GM12878 (cell line): ENCODE data around the gene JPT1. TPM values are rescaled to one million over a fixed set of nuclear protein-coding genes. Genes with fewer than 3 reads are reported as not detected.

Experiments used
- ATAC-seq: fragments of 200-7000 bp; cut with Tn5 transposase; 3 replicates; pipeline ENCODE4 v1.9.1; 2020; ENCODE audit warnings: mild to moderate bottlenecking, moderate library complexity
- BruUV-seq: library from RNA; stranded (reverse); fragments of 400-500 nt; replicated peaks from 2 replicates; lab custom pipeline; 2021; lab: Mats Ljungman, UMichigan
- CTCF ChIA-PET: fragments of 300-600 bp; sonication (Branson Sonifier 250); formaldehyde crosslinking; extraction: SDS; loops from one replicate; lab custom pipeline; 2021; ENCODE audit warnings: inconsistent platforms; lab: Yijun Ruan, JAX
- POLR2A ChIA-PET: fragments of 350-600 bp; formaldehyde crosslinking; extraction: SDS; loops from one replicate; lab custom pipeline; 2021; ENCODE audit warnings: inconsistent platforms; lab: Charles Lee
- RAD21 ChIA-PET: fragments of 300-600 bp; sonication (Branson Sonifier 250); formaldehyde crosslinking; loops from one replicate; lab custom pipeline; 2023; ENCODE audit warnings: antibody characterized with exemption; ENCODE audit not compliant: unreplicated experiment; lab: Charles Lee
- SMC1A ChIA-PET: fragments of 300-600 bp; sonication (Branson Sonifier 250); formaldehyde crosslinking; loops from one replicate; lab custom pipeline; 2023; ENCODE audit not compliant: unreplicated experiment, uncharacterized antibody; lab: Charles Lee
- DNase-seq: peaks from one replicate; pipeline ENCODE4 v3.0.0-alpha.2; 2011; ENCODE audit warnings: low read depth, low spot score
- FAIRE-seq: peaks from 3 replicates; lab custom pipeline; 2011; peaks lifted over from hg19 to GRCh38; lab: Jason Lieb, UNC
- H2AFZ ChIP-seq: 2 replicates; pipeline ENCODE4 v1.6.0; 2011; ENCODE audit warnings: low read depth, low read length, control low read depth; ENCODE audit not compliant: control insufficient read depth
- H3K27ac ChIP-seq: 2 replicates; pipeline ENCODE4 v1.5.1; 2011; ENCODE audit warnings: control low read depth; ENCODE audit not compliant: control insufficient read depth, insufficient read depth
- H3K27me3 ChIP-seq, 2 experiments: replicated peaks in 1 of 2; 2 replicates each; pipeline versions ENCODE4 v1.6.0 to v1.6.1; 2011; ENCODE audit warnings: low read length in 1 of 2; ENCODE audit not compliant: control insufficient read depth in 2 of 2, insufficient read depth in 2 of 2
- H3K36me3 ChIP-seq, 2 experiments: 2 replicates each; pipeline ENCODE4 v1.5.1; 2011; ENCODE audit warnings: low read length in 1 of 2; ENCODE audit not compliant: control insufficient read depth in 2 of 2, insufficient read depth in 2 of 2
- H3K4me1 ChIP-seq: 2 replicates; pipeline ENCODE4 v1.6.1; 2011; ENCODE audit warnings: mild to moderate bottlenecking, low read length, moderate library complexity, mixed read lengths; ENCODE audit not compliant: control insufficient read depth, insufficient read depth
- H3K4me2 ChIP-seq: 2 replicates; pipeline ENCODE4 v1.6.0; 2011; ENCODE audit warnings: control low read depth; ENCODE audit not compliant: control insufficient read depth, insufficient read depth
- H3K4me3 ChIP-seq: fragments of 200-600 bp; sonication (generic); 2 replicates; pipeline ENCODE4 v1.5.1; 2016
- H3K79me2 ChIP-seq: 2 replicates; pipeline ENCODE4 v1.6.0; 2011; ENCODE audit warnings: low read length; ENCODE audit not compliant: control insufficient read depth, insufficient read depth
- H3K9ac ChIP-seq: 2 replicates; pipeline ENCODE4 v1.8.0; 2011; ENCODE audit warnings: low read length, control low read depth, mixed read lengths; ENCODE audit not compliant: control insufficient read depth, insufficient read depth
- H3K9me3 ChIP-seq: replicated peaks from 3 replicates; pipeline ENCODE4 v1.5.1; 2011; ENCODE audit warnings: mild to moderate bottlenecking, low read length; ENCODE audit not compliant: control insufficient read depth, insufficient read depth
- H4K20me1 ChIP-seq: 2 replicates; pipeline ENCODE4 v1.6.0; 2011; ENCODE audit not compliant: control insufficient read depth, insufficient read depth
- CBFB ChIP-seq: IDR thresholded peaks from 2 replicates; pipeline ENCODE4 v1.6.1; 2016; ENCODE audit warnings: antibody characterized with exemption, low read depth
- CEBPZ ChIP-seq: fragments of 150-350 bp; IDR thresholded peaks from 2 replicates; pipeline ENCODE4 v1.6.1; 2016; ENCODE audit warnings: low read depth, low read length
- CHD2 ChIP-seq: IDR thresholded peaks from 2 replicates; pipeline ENCODE4 v1.6.1; 2011; ENCODE audit warnings: low read depth, low read length, improper control_type of control experiment, borderline replicate concordance
- CHD4 ChIP-seq: fragments of 200-600 bp; sonication (generic); IDR thresholded peaks from 2 replicates; pipeline ENCODE4 v1.6.1; 2016; ENCODE audit warnings: mild to moderate bottlenecking
- MXI1 ChIP-seq: fragments of 150-350 bp; IDR thresholded peaks from 2 replicates; pipeline ENCODE4 v1.6.1; 2011; ENCODE audit warnings: low read depth, mild to moderate bottlenecking, inconsistent platforms, low read length, improper control_type of control experiment
- MYB ChIP-seq: fragments of 150-350 bp; IDR thresholded peaks from 2 replicates; pipeline ENCODE4 v1.6.1; 2014; ENCODE audit warnings: mild to moderate bottlenecking, low read depth, low read length, borderline replicate concordance
- NFYA ChIP-seq: IDR thresholded peaks from 2 replicates; pipeline ENCODE4 v1.6.1; 2011; ENCODE audit warnings: low read depth, mild to moderate bottlenecking, low read length, improper control_type of control experiment, borderline replicate concordance
- NR2C1 ChIP-seq: fragments of 450-650 bp; IDR thresholded peaks from 2 replicates; pipeline ENCODE4 v1.6.1; 2017; ENCODE audit warnings: antibody characterized with exemption, mild to moderate bottlenecking, moderate library complexity
- SMAD5 ChIP-seq: IDR thresholded peaks from 2 replicates; pipeline ENCODE4 v1.6.1; 2016; ENCODE audit warnings: antibody characterized with exemption, low read depth
- SMARCA5 ChIP-seq: fragments of 450-650 bp; IDR thresholded peaks from 2 replicates; pipeline ENCODE4 v1.6.1; 2017; ENCODE audit warnings: mild to moderate bottlenecking
- SMC3 ChIP-seq: IDR thresholded peaks from 2 replicates; pipeline ENCODE4 v1.6.1; 2011; ENCODE audit warnings: low read length, improper control_type of control experiment, borderline replicate concordance
- SRF ChIP-seq, 2 experiments: IDR thresholded peaks; 2 replicates each; pipeline ENCODE4 v1.6.1; 2011; ENCODE audit warnings: low read depth in 2 of 2, low read length in 2 of 2, mild to moderate bottlenecking in 1 of 2, moderate library complexity in 1 of 2
- STAT3 ChIP-seq: IDR thresholded peaks from 2 replicates; pipeline ENCODE4 v1.6.1; 2011; ENCODE audit warnings: low read depth, low read length, improper control_type of control experiment
- USF1 ChIP-seq: IDR thresholded peaks from 2 replicates; pipeline ENCODE4 v1.6.1; 2011; ENCODE audit warnings: borderline replicate concordance, low read depth, mild to moderate bottlenecking, moderate library complexity, mixed read lengths, low read length; ENCODE audit not compliant: insufficient read depth; ENCODE audit errors: extremely low read length
- ZBED1 ChIP-seq: IDR thresholded peaks from 2 replicates; pipeline ENCODE4 v1.6.1; 2016; ENCODE audit warnings: borderline replicate concordance
- ZNF592 ChIP-seq: fragments of 450-650 bp; IDR thresholded peaks from 2 replicates; pipeline ENCODE4 v1.6.1; 2017; ENCODE audit warnings: mild to moderate bottlenecking, moderate library complexity
- WGBS: methylation state at CpG from one replicate; pipeline ENCODE4 v1.1.6; 2016; ENCODE audit warnings: low lambda C conversion rate; ENCODE audit not compliant: insufficient replicate concordance, insufficient coverage; ENCODE audit errors: missing lambda C conversion rate; 5-methylcytosine and 5-hydroxymethylcytosine counted together
- in situ Hi-C: fragments of 300-500 bp; cut with MboI; formaldehyde crosslinking; loops from 9 replicates; pipeline ENCODE4 v1.14.3; 2018; ENCODE audit warnings: mixed read lengths
- intact Hi-C: fragments of 100-400 bp; cut with micrococcal nuclease; formaldehyde crosslinking; loops from one replicate; pipeline ENCODE4 v1.14.2; 2022; ENCODE audit not compliant: unreplicated experiment
- polyA plus RNA-seq, 11 experiments: library from polyadenylated mRNA; depleted of rRNA in 4 of 11; unstranded in 6 of 11; stranded (reverse) in 5 of 11; fragments of >200 nt; fragmentation: Nextera tagmentation in 4 of 11; fragmentation: Illumina TruSeq in 1 of 11; extraction: Ambion mirVana in 4 of 11; extraction: Trizol in 1 of 11; gene quantifications; 1 replicate in 1 of 11; 2 replicates in 10 of 11; pipeline versions ENCODE4 v1.2.1 to v1.2.3, GENCODE V29; 2011 to 2016; ENCODE audit warnings: inconsistent platforms in 2 of 11, missing spikeins in 2 of 11, low read depth in 1 of 11
- total RNA-seq, 4 experiments: library from RNA; depleted of rRNA in 3 of 4; stranded (reverse); fragments of >200 nt in 3 of 4; fragmentation: Illumina TruSeq in 1 of 4; extraction: Trizol in 1 of 4; gene quantifications; 2 replicates each; pipeline versions ENCODE4 v1.2.1 to v1.2.3, GENCODE V29; 2013 to 2021

JPT1 gene
- total and polyA plus RNA-seq, 10 of the 15 experiments (the other 5 are each of a cell fraction or from before 2014, with no cell fraction given), result 79.7 to 651 (median 323) TPM

- DNase-seq (no peak), ATAC-seq (peak; percentile 26; the same call in 2 of the 3 replicates), FAIRE-seq (no peak)
- no peaks in the 10 kb centered on the region for H3K9me3 ChIP-seq
- H3K36me3 ChIP-seq, result peaks cover 26 to 28% of the 10 kb centered on the region in 2 experiments; a peak in 3 of 4 replicates
- H3K79me2 ChIP-seq, result peaks cover 50% of the 10 kb centered on the region
- no peak overlapping the region for H2AFZ ChIP-seq
- intact Hi-C loops (no loop called here), in situ Hi-C loops (no loop called here)
- RAD21 ChIA-PET, result interaction anchor here (1.1 kb wide), 1 partner anchor 9 kb away, joined by 3 read pairs; no protein-coding TSS in a partner anchor
- no peaks in the 10 kb centered on the region for H3K4me1 ChIP-seq
- 65% methylated on average over 6 of the region's 6 CpGs for WGBS
- BruUV-seq, result no TSS peak
- no peak overlapping the region for H3K27ac ChIP-seq
- no peaks in the 10 kb centered on the region for H4K20me1 ChIP-seq
- no peaks in the 10 kb centered on the region for H3K27me3 ChIP-seq
- H3K9ac ChIP-seq, result no peak overlapping the region
- POLR2A ChIA-PET, result interaction anchor here (0.6 to 1.2 kb wide), 5 partner anchors 9 to 68 kb away, joined by 3 to 4 read pairs (median 3); no protein-coding TSS in a partner anchor
- no peak overlapping the region for H3K4me3 ChIP-seq
- SMC1A ChIA-PET, result interaction anchor here (0.9 to 1.4 kb wide), 6 partner anchors 11 to 43 kb away, joined by 3 to 6 read pairs (median 4); no protein-coding TSS in a partner anchor
- CTCF ChIA-PET, result interaction anchor here (0.6 to 3.1 kb wide), 8 partner anchors 13 to 187 kb away, joined by 3 to 11 read pairs (median 4); partner anchors contain the start of gene NT5C
- no peak overlapping the region for H3K4me2 ChIP-seq
- TF ChIP-seq CHD4 (no peak), SMARCA5 (no peak), MXI1 (no peak), SRF (IDR thresholded peaks at IDR 0.05; ENCODE audit: low read depth in 2 of 2, low read length in 2 of 2) (no peak), SMC3 (no peak), NFYA (no peak), ZBED1 (no peak), NR2C1 (no peak), MYB (no peak), ZNF592 (no peak), STAT3 (no peak), CEBPZ (no peak), SMAD5 (no peak), USF1 (no peak), CBFB (no peak), CHD2 (no peak)
Measured at GRCh38 chr17:75147878-75148546, 6.3 kb downstream of the JPT1 start.
